ENCODE results near the gene POC1B.

POC1B gene

DNA sequence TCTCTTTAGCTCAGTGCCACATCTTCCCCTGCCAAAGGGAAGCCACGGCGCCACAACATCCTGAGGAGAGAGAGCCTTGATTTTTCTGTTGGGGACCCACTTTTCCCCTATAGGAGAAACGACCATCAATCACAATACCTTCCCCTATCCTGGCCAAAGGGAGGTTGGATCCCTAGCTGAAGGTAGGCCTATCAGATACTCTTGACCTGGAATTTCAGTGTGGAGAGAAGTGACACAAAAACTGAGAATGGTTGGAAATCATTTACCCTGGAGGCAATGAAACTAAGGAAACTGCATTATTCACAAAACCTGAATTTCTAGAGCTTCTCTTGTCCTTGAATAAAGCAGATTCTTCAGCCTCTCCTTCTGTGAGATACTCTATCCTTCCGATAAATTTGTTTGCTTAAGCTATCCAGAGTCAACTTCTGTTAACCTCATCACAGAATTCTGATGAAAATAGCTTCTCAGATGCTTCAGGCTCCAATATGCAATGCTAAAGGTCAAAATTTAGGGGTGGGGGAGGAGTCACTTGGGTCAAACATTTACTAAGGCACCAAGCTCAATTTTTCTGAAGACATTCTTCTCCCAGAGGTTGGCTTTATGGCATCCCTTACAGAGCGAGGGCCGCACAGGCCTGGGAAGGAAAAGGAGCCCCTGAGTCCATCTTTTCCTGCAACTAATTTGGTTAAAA, 146.6 kb downstream of the POC1B start:
- TF ChIP-seq, protein P1, sequence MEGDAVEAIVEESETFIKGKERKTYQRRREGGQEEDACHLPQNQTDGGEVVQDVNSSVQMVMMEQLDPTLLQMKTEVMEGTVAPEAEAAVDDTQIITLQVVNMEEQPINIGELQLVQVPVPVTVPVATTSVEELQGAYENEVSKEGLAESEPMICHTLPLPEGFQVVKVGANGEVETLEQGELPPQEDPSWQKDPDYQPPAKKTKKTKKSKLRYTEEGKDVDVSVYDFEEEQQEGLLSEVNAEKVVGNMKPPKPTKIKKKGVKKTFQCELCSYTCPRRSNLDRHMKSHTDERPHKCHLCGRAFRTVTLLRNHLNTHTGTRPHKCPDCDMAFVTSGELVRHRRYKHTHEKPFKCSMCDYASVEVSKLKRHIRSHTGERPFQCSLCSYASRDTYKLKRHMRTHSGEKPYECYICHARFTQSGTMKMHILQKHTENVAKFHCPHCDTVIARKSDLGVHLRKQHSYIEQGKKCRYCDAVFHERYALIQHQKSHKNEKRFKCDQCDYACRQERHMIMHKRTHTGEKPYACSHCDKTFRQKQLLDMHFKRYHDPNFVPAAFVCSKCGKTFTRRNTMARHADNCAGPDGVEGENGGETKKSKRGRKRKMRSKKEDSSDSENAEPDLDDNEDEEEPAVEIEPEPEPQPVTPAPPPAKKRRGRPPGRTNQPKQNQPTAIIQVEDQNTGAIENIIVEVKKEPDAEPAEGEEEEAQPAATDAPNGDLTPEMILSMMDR (IDR thresholded peaks at IDR 0.05; ENCODE audit: insufficient read depth, missing control alignments): no peak
- FAIRE-seq: no peak
- no peak for DNase-seq (ENCODE audit: insufficient read length, low spot score)

DNA sequence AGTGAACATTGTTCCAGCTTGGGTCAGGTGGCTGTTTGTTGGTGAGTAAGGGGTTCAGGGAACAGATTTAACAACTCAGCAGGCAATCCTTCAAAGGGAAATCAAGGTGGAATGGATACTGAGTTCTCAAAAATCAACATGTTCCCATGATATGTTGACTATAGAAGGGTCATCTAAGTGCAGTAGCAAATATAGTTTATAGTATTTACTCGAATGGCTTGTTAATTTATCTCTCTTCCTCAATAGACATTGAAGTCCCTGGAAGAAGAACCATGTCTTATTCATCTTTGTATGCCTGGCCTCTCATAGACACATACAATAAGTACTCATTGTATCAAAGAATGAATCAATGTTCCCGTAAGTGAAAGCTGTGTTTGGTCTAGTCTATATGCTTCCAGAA, 149.0 kb downstream of the POC1B start:
- no peak for DNase-seq (ENCODE audit: insufficient read length, low spot score)
- TF ChIP-seq, protein P1 (IDR thresholded peaks at IDR 0.05; ENCODE audit: insufficient read depth, missing control alignments): no peak
- FAIRE-seq: no peak

DNA sequence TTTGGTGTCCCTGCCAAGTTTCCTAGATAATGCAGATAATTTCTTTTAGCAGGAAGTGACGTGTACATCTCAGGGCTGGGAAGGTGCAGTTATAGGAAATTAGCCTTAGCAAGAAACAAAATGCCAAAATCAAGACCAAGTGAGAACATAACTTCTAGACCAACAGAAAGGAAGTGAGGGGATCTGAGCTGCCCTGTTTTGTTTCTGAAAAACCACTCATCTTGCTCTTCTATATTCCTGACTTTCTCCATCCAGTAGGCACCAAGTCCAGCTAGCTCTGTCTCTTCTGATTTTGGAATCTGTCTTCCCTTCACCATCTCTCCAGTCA, 149.7 kb downstream of the POC1B start:
- FAIRE-seq (no peak), DNase-seq (ENCODE audit: insufficient read length, low spot score) (no peak)
- TF ChIP-seq, protein P1 (IDR thresholded peaks at IDR 0.05; ENCODE audit: insufficient read depth, missing control alignments): no peak

DNA sequence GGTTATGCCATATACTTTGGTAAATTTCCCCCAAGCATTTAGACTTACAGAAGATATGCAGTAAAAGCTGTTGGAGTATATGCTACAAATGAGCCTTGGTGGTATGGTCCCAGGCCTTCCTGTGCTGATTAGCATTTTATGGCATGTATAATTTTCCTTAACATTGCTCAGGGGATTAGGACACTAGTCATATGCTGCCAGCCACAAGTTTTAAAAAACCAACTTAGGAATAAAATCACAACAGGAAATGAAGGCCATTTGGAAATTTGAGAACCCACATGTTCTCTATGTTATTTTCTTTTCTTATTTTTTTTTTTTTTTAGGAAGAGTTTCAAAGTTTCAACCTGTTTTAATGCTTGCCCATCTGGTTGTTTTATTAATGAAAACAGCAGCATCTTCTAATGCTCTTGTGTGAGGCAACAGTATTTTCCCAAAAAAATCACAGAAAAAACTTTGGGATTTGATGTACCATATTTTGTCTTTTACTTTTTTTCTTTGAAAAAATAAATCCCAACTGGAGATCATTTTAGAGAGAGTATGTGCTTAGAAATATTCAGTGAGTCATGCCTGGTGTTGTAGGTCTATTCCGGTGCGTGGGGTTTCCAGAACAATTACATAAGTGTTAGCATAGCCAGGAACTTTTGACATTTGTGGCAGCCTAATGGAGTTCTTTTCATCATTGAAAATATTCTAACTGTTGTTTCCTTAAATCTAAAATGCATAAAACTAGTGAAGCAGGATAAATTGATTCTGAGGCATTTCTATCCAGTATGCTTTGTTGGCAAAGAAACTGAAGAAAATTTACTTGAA, 151.9 kb downstream of the POC1B start:
- no peak for FAIRE-seq
- no peak for DNase-seq (ENCODE audit: insufficient read length, low spot score)
- TF ChIP-seq, protein P1 (IDR thresholded peaks at IDR 0.05; ENCODE audit: insufficient read depth, missing control alignments): no peak

DNA sequence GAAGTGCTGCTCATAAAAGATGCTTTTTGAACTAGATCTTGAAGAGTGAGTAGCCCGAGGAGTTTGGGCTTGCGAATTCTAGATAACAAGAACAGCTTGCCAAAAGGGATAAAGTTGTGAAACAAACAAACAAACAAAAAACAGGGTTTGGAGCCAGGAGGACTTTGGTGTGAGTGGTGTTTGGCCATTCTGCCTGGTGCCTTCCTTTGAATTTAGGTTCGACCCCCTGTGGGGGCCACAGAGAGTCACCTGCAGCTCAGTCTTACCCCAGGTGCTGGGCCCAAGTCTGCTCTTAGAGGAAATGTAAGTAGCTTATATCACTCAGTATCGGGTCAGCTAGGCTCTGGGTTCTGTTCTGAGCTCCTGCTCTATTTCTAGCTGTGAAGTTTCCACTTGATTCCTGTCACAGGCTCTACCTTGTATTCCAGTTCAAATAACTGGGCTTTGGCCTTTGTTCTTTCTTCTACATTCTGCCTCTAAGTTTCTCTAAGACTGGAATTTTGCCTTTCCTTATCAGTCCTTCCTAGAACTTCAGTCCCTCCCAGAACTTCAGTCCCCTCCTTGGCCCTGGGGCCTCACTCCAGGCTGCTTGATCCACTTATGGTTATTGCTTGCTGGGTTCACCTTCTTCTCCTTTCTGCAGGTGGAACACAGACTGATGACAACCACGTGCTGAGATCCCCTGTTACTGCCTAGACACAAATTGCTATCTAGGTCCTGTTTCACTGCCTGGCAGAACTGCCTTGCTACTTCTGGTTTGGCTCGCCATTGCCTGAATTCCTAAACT, 153.1 kb downstream of the POC1B start:
- TF ChIP-seq, protein P1 (IDR thresholded peaks at IDR 0.05; ENCODE audit: insufficient read depth, missing control alignments): no peak
- DNase-seq (ENCODE audit: insufficient read length, low spot score) (no peak), FAIRE-seq (no peak)

DNA sequence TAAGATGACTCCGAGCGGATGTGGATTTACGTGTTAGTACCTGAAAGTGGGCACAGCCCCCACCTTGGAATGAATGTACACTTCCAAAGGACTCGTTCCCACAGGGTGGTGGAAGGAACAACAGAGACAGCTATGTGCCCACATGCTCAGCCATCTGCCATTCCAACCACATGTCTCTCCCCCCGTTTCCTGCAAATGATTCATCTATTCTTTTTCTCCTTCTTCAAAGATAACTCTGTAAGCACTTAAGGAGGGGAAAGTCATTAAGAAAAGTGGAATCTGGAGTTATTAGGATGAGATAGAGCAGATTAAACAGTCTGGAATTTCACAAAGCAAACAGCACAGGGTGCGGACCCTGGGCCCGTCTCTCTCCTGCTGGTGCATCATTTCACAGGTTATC, 155.0 kb downstream of the POC1B start:
- no peak for FAIRE-seq
- DNase-seq (ENCODE audit: insufficient read length, low spot score): no peak
- TF ChIP-seq, protein P1 (IDR thresholded peaks at IDR 0.05; ENCODE audit: insufficient read depth, missing control alignments): no peak
